B cell (primary cell): ENCODE data around the gene ZNF428.

Experiments used
- CTCF ChIP-seq: fragments of 200-600 bp; IDR thresholded peaks from one replicate; pipeline ENCODE4 v1.8.0; 2022; ENCODE audit warnings: antibody characterized with exemption, mild to moderate bottlenecking
- EZH2 ChIP-seq: IDR thresholded peaks from 2 replicates; pipeline ENCODE4 v1.6.1; 2012; ENCODE audit warnings: borderline replicate concordance, low read depth, mild to moderate bottlenecking, moderate library complexity, low read length; ENCODE audit not compliant: insufficient read depth, poor library complexity, severe bottlenecking

- TF ChIP-seq CTCF, result no peak
- TF ChIP-seq EZH2, result no peak
Observed at GRCh38 chr19:43570174-43570791, 49.1 kb downstream of the ZNF428 start.
